Neural cell (in vitro differentiated cells): ENCODE measurements around the gene PPP1R14B.

Experiments used
- EP300 ChIP-seq: fragments of 450-650 bp; conservative IDR thresholded peaks from 2 replicates; pipeline ENCODE4 v1.6.1; 2014; ENCODE audit warnings: antibody characterized with exemption, mild to moderate bottlenecking, moderate library complexity; ENCODE audit not compliant: poor library complexity, severe bottlenecking
- POLR2AphosphoS5 ChIP-seq: IDR thresholded peaks from 2 replicates; pipeline ENCODE4 v1.6.1; 2012
- RAD21 ChIP-seq: fragments of 450-650 bp; conservative IDR thresholded peaks from 2 replicates; pipeline ENCODE4 v1.6.1; 2014; ENCODE audit warnings: antibody characterized with exemption, mild to moderate bottlenecking, moderate library complexity
- TF ChIP-seq, protein P1 (sequence below): fragments of 450-650 bp; IDR thresholded peaks from 2 replicates; pipeline ENCODE4 v1.5.1; 2014; ENCODE audit warnings: antibody characterized with exemption, mild to moderate bottlenecking, moderate library complexity; ENCODE audit not compliant: poor library complexity, severe bottlenecking

DNA sequence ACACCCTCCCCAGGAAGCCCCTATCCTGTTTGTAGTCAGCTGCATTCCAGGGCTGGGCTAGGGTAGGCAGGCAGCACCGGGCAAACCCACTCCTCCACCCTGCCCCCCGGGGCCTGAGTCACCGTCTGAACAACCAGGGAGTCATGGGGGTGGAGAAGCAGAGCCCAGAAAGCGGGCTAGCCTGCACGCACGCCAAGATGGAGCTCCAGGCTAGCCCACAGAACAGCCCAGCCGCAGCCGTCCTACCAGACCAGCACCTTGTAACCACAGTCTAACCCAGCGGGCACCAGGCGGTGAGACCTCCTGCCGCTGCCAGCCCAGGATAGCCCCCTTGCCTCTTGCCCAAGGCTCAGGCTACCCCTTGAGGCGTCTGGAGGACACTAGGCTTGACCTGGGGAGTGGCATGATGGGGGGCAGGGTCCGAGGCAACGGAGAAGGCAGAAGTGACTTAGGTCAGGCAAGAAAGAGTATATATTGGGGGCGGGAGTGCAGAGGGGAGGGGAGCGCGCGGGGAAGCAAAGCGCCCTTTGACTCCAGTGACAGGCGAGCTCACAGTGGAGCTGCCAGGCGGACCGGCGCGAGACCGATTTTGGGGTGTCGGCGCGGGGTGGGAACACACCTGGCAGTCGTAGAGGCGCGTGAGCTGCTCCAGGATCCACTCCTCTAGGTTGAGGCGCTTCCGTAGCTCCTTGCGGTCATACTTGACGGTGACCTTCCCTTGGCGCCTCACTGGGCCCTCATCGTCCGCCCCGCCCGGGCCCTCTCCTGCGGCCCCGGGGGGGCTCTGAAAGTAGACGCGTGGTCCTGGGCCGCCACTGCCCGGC lies 734 bp downstream of the PPP1R14B start:
- no peak for TF ChIP-seq POLR2AphosphoS5
- TF ChIP-seq, protein P1, sequence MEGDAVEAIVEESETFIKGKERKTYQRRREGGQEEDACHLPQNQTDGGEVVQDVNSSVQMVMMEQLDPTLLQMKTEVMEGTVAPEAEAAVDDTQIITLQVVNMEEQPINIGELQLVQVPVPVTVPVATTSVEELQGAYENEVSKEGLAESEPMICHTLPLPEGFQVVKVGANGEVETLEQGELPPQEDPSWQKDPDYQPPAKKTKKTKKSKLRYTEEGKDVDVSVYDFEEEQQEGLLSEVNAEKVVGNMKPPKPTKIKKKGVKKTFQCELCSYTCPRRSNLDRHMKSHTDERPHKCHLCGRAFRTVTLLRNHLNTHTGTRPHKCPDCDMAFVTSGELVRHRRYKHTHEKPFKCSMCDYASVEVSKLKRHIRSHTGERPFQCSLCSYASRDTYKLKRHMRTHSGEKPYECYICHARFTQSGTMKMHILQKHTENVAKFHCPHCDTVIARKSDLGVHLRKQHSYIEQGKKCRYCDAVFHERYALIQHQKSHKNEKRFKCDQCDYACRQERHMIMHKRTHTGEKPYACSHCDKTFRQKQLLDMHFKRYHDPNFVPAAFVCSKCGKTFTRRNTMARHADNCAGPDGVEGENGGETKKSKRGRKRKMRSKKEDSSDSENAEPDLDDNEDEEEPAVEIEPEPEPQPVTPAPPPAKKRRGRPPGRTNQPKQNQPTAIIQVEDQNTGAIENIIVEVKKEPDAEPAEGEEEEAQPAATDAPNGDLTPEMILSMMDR: no peak
- TF ChIP-seq EP300: no peak
- TF ChIP-seq RAD21: no peak
